GM19351 (cell line): Measurements from ENCODE around the gene KIF20A.
"Not testable (repeated sequence)": the region's sequence is repeated elsewhere in the genome, so short reads cannot be mapped to it uniquely, and the experiment has no call there.

Experiments used
- ATAC-seq: cut with Tn5 transposase; IDR thresholded peaks from one replicate; pipeline ENCODE4 v1.9.1; 2021; ENCODE audit warnings: mild to moderate bottlenecking, moderate library complexity; ENCODE audit not compliant: unreplicated experiment

The KIF20A gene

GRCh38 chr5:138182808-138183207 is 3.9 kb downstream of the KIF20A start:
- ATAC-seq = no peak

DNA sequence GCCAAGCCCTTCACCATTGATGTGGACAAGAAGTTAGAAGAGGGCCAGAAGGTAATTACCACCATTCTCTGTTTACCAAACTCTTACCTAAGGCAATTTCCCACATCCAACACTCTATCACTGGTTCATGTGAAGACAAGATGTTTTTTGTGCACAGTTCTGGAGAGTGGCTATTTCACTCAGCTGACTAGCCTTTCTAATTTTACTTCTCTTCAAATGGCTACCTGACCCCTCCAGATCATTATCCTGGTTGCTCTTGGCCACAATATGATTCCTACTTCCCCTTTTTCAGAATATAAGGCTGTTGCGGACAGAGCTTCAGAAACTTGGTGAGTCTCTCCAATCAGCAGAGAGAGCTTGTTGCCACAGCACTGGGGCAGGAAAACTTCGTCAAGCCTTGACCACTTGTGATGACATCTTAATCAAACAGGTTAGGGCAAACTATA is 7.1 kb downstream of the KIF20A start:
- no peak for ATAC-seq

GRCh38 chr5:138188626-138189025 is 9.7 kb downstream of the KIF20A start:
- no peak for ATAC-seq

GRCh38 chr5:138192826-138193225 is 13.9 kb downstream of the KIF20A start:
- ATAC-seq = no peak

DNA sequence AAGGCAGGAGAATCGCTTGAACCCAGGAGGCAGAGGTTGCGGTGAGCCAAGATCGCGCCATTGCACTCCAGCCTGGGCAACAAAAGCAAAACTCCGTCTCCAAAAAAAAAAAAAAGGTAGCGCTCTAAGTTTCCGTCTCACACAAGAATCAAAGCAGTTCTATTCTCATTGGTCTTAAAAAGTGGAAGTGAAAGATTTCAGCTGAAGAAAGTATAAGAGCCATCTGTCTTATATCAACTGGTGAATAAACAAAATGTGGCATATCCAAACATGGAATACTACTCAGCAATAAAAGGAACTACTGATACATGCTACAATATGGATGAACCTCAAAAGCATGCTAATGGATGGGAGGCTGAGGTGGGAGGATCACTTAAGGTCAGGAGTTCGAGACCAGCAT is 14.9 kb downstream of the KIF20A start:
- not testable (repeated sequence) for ATAC-seq

DNA sequence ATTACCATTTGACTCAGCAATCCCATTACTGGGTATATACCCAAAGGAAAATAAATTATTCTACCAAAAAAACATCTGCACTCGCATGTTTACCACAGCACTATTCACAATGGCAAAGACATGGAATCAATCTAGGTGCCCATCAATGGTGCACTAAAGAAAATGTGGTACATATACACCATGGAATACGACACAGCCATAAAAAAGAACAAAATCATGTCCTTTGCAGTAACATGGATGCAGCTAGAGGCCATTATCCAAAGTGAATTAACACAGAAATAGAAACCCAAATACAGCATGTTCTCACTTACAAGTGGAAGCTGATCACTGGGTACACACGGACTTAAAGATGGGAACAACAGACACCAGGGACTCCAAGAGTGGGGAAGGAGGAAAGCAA is 32.1 kb downstream of the KIF20A start:
- ATAC-seq = no peak

DNA sequence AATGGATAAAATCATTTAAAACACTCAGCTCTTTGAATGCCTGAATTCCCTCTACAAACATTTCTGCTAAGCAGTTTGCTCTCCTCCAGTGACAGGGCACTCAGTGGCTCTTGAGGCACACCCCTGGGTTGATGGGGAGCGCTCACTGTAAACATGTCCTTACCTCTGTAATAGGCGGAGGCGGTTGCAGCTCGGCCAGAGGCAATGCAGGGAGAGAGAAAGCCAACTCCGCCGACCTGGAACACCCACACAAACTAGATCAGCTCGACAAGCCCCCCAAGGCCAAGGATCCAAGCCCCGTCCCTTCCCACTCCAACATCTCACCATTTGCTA is 33.9 kb downstream of the KIF20A start:
- ATAC-seq = peak; percentile 14

- peak; percentile 97 for ATAC-seq
Observed at GRCh38 chr5:138213161-138214029, 34.5 kb downstream of the KIF20A start, which contains the start of gene CDC23. Gene CDC23, minus strand, starts transcription at chr5:138213323. Its CDS starts 11 bp downstream, at chr5:138213312.

- no peak for ATAC-seq
Observed at GRCh38 chr5:138216799-138217198, 37.9 kb downstream of the KIF20A start.

DNA sequence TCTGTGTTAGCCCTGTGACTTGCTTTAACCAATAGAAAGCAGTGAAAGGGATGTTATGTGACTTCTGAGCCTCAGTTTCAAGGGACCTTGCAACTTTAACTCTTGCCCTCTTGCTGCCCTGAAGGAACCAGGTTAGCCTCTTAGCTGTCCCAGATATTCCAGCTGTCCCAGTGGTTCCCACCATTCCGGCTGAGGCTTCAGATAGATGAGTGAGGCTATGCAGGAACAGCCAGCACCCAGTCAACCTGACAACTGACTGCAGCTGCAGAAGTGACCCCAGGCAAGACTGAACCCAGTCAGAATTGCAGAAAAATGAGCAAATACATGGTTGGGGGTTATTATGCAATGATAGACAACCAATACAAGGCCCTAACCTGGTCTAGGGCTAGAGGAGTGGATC is 44.6 kb downstream of the KIF20A start:
- no peak for ATAC-seq

GRCh38 chr5:138224712-138225111 is 45.8 kb downstream of the KIF20A start:
- ATAC-seq = no peak

DNA sequence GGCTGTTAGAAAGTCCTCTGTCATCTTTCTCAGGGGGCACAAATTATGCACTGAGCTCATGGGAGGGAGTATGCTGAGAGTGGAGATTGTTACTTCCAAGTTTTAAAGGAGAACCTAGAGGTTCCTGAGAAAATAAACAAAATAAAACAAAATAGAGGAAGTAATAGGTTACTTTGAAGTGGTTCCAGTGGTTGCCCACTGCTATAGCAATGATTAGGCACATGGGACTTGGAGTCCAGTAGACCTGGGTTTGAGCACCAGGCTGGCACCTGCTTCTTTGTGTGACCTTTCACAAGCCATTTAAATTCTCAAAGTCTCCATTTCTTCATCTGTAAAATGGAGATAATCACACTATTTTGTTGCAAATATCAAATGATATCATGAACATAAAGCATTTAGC is 48.0 kb downstream of the KIF20A start:
- no peak for ATAC-seq

- no peak for ATAC-seq
Observed at GRCh38 chr5:138229387-138229786, 50.5 kb downstream of the KIF20A start.

- ATAC-seq = no peak
Observed at GRCh38 chr5:138230261-138230660, 51.3 kb downstream of the KIF20A start.

DNA sequence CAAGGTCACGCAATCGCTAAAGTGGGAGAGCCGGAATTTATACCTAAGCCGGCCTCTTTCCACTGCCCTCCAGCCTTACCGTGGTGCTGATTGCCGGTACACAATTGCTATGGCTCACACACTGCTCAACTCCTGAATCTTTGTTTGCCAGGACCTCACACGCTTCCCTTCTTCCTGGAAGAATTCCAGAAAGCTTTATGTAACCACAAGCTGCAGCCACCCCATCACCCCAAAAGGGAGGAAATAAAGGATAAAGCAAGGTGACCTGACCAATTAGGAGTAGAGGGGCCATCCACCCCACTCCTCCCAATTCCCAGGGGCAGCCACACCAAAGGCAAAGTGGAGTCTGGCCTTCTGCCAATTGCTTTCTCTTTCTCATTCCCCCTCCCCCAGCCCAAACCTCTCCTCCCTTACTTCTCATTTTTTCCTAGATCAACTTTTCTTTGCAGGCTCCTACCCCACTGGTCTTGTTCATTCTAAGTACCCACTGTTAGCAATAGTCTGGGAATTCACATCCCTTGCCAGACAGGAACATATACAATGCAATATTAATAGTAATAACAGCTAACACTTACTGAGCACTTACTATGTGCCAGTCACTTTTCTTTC is 52.2 kb downstream of the KIF20A start:
- no peak for ATAC-seq

GRCh38 chr5:138233280-138233679 is 54.4 kb downstream of the KIF20A start:
- ATAC-seq = no peak

DNA sequence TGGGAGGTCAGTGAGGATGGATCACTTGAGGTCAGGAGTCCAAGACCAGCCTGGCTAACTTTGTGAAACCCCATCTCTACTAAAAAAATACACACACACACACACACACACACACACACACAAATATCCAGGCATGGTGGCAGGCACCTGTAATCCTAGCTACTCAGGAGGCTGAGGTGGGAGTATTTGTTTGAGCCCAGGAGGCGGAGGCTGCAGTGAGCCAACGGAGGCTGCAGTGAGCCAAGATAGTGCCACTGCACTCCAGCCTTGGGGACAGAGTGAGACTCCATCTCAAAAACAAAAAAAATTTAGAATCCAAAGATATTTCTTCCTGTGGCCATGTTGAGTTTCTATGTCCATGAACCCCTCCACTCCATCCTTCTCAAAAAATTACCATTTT is 55.7 kb downstream of the KIF20A start:
- ATAC-seq = no peak
